HepG2 (cell line): ENCODE measurements around the gene E2F3. TPM values are rescaled to one million over a fixed set of nuclear protein-coding genes. Genes with fewer than 3 reads are reported as not detected.
A peak's percentile ranks its signal among the peaks of the same experiment; 100 is the strongest.

Source experiments
- ATAC-seq: fragments of 200-7000 bp; cut with Tn5 transposase; 3 replicates; pipeline ENCODE4 v1.9.1; 2020; ENCODE audit warnings: mild to moderate bottlenecking, moderate library complexity
- BruUV-seq: library from RNA; stranded (reverse); fragments of 400-500 nt; replicated peaks from 2 replicates; lab custom pipeline; 2021; lab: Mats Ljungman, UMichigan
- CTCF ChIA-PET: fragments of 300-600 bp; formaldehyde crosslinking; extraction: SDS; loops from one replicate; lab custom pipeline; 2021; ENCODE audit warnings: low total read pairs, inconsistent platforms, low intra/inter-chr PET ratio; lab: Yijun Ruan, JAX
- POLR2A ChIA-PET: fragments of 350-600 bp; sonication (Branson Sonifier 250); formaldehyde crosslinking; loops from one replicate; lab custom pipeline; 2020; ENCODE audit warnings: antibody characterized with exemption, inconsistent platforms; lab: Yijun Ruan, JAX
- DNase-seq: peaks from one replicate; pipeline ENCODE4 v3.0.0-alpha.2; 2015; ENCODE audit warnings: low spot score
- FAIRE-seq: peaks from 3 replicates; lab custom pipeline; 2011; peaks lifted over from hg19 to GRCh38; lab: Jason Lieb, UNC
- H2AFZ ChIP-seq: one replicate; pipeline ENCODE4 v1.6.1; 2011; ENCODE audit warnings: low read length, inconsistent platforms
- H3K27ac ChIP-seq: fragments of 300-600 bp; 3 replicates; pipeline ENCODE4 v1.8.0; 2011; ENCODE audit warnings: mixed run types, mild to moderate bottlenecking, mixed read lengths, low read length, inconsistent platforms; ENCODE audit not compliant: insufficient read depth; ENCODE audit errors: extremely low read length
- H3K27me3 ChIP-seq, 2 experiments: fragments of 200-600 bp in 1 of 2; 2 replicates in 1 of 2; 3 replicates in 1 of 2; pipeline versions ENCODE4 v1.6.0 to v1.8.0; 2011; ENCODE audit warnings: low read length in 2 of 2, mild to moderate bottlenecking in 2 of 2, moderate library complexity in 2 of 2, inconsistent platforms in 1 of 2; ENCODE audit not compliant: insufficient read depth in 2 of 2, control insufficient read depth in 1 of 2
- H3K36me3 ChIP-seq, 2 experiments: fragments of 200-600 bp in 1 of 2; replicated peaks in 1 of 2; 2 replicates in 1 of 2; 3 replicates in 1 of 2; pipeline versions ENCODE4 v1.5.1 to v1.8.0; 2011; ENCODE audit warnings: low read length in 2 of 2, inconsistent platforms in 1 of 2; ENCODE audit not compliant: insufficient read depth in 2 of 2, control insufficient read depth in 1 of 2
- H3K4me1 ChIP-seq: 2 replicates; pipeline ENCODE4 v1.5.1; 2012; ENCODE audit warnings: low read length, inconsistent platforms; ENCODE audit not compliant: insufficient read depth
- H3K4me2 ChIP-seq: 2 replicates; pipeline ENCODE4 v1.6.0; 2011; ENCODE audit warnings: low read depth, low read length, inconsistent platforms
- H3K4me3 ChIP-seq, 3 experiments: fragments of 200-600 bp in 1 of 3; sonication (generic), shearing (Covaris generic) in 1 of 3; replicated peaks in 1 of 3; 2 replicates each; pipeline ENCODE4 v1.5.1; 2011 to 2016; ENCODE audit warnings: low read length in 3 of 3, inconsistent platforms in 2 of 3, low read depth in 2 of 3, mild to moderate bottlenecking in 2 of 3, control low read depth in 1 of 3, mixed read lengths in 1 of 3; ENCODE audit not compliant: insufficient read depth in 1 of 3
- H3K79me2 ChIP-seq: one replicate; pipeline ENCODE4 v1.6.1; 2011; ENCODE audit warnings: low read length, inconsistent platforms; ENCODE audit not compliant: insufficient read depth
- H3K9ac ChIP-seq: 2 replicates; pipeline ENCODE4 v1.6.0; 2011; ENCODE audit warnings: mild to moderate bottlenecking, low read depth, low read length, inconsistent platforms; ENCODE audit not compliant: insufficient read depth
- H3K9me3 ChIP-seq: 2 replicates; pipeline ENCODE4 v1.5.1; 2012; ENCODE audit warnings: mild to moderate bottlenecking, low read length
- H4K20me1 ChIP-seq: 2 replicates; pipeline ENCODE4 v1.6.0; 2011; ENCODE audit warnings: inconsistent platforms, mild to moderate bottlenecking, low read length, moderate library complexity; ENCODE audit not compliant: insufficient read depth
- ADNP ChIP-seq: sonication (generic); formaldehyde crosslinking; IDR thresholded peaks from 2 replicates; pipeline ENCODE4 v1.4.0; 2020; ENCODE audit warnings: missing genetic modification reagents
- CBFB ChIP-seq: sonication (generic); formaldehyde crosslinking; IDR thresholded peaks from 2 replicates; pipeline ENCODE4 v1.4.0; 2020; ENCODE audit warnings: missing genetic modification reagents
- DMTF1 ChIP-seq: sonication (generic); formaldehyde crosslinking; IDR thresholded peaks from 2 replicates; pipeline ENCODE4 v1.4.0; 2020; ENCODE audit warnings: mild to moderate bottlenecking, missing genetic modification reagents
- HNRNPK ChIP-seq: fragments of 200-400 bp; formaldehyde crosslinking; IDR thresholded peaks from 2 replicates; pipeline ENCODE4 v1.6.1; 2018; ENCODE audit warnings: low read length, low read depth, moderate library complexity, mild to moderate bottlenecking; ENCODE audit not compliant: poor library complexity, severe bottlenecking
- KAT2B ChIP-seq: fragments of 150-350 bp; IDR thresholded peaks from 2 replicates; pipeline ENCODE4 v1.6.1; 2014; ENCODE audit warnings: low read depth, low read length, borderline replicate concordance
- KDM1A ChIP-seq: IDR thresholded peaks from 2 replicates; pipeline ENCODE4 v1.6.1; 2016; ENCODE audit warnings: missing compliant biosample characterization
- MED8 ChIP-seq: sonication (generic); formaldehyde crosslinking; IDR thresholded peaks from 2 replicates; pipeline ENCODE4 v1.8.1; 2023; ENCODE audit warnings: mild to moderate bottlenecking, missing genetic modification reagents; ENCODE audit not compliant: insufficient replicate concordance
- NFE2L2 ChIP-seq: fragments of 150-350 bp; IDR thresholded peaks from 2 replicates; pipeline ENCODE4 v1.6.1; 2014; ENCODE audit warnings: low read length
- NFRKB ChIP-seq: fragments of 450-650 bp; IDR thresholded peaks from 2 replicates; pipeline ENCODE4 v1.6.1; 2017
- PHF21A ChIP-seq: sonication (generic); formaldehyde crosslinking; IDR thresholded peaks from 2 replicates; pipeline ENCODE4 v1.5.0; 2020; ENCODE audit warnings: mild to moderate bottlenecking, missing genetic modification reagents
- RCOR2 ChIP-seq: IDR thresholded peaks from 2 replicates; pipeline ENCODE4 v1.6.1; 2016; ENCODE audit warnings: missing biosample characterization, missing genetic modification reagents
- SETDB1 ChIP-seq: sonication (generic); formaldehyde crosslinking; IDR thresholded peaks from 2 replicates; pipeline ENCODE4 v1.5.1; 2020; ENCODE audit warnings: missing genetic modification reagents, mild to moderate bottlenecking, borderline replicate concordance
- SMC3 ChIP-seq: IDR thresholded peaks from 2 replicates; pipeline ENCODE4 v1.6.1; 2011; ENCODE audit warnings: low read length, improper control_type of control experiment
- YEATS2 ChIP-seq: sonication (generic); formaldehyde crosslinking; IDR thresholded peaks from 2 replicates; pipeline ENCODE4 v1.4.0; 2020; ENCODE audit warnings: missing genetic modification reagents, borderline replicate concordance
- ZMYM3 ChIP-seq: sonication (generic); formaldehyde crosslinking; IDR thresholded peaks from 2 replicates; pipeline ENCODE4 v1.5.1; 2020; ENCODE audit warnings: mild to moderate bottlenecking, missing genetic modification reagents
- ZMYM4 ChIP-seq: sonication (generic); formaldehyde crosslinking; IDR thresholded peaks from 2 replicates; pipeline ENCODE4 v1.8.1; 2023; ENCODE audit warnings: mild to moderate bottlenecking, missing genetic modification reagents
- ZNF232 ChIP-seq: sonication (generic); formaldehyde crosslinking; IDR thresholded peaks from 2 replicates; pipeline ENCODE4 v1.4.0; 2020; ENCODE audit warnings: missing genetic modification reagents, borderline replicate concordance
- ZNF235 ChIP-seq: sonication (generic); formaldehyde crosslinking; IDR thresholded peaks from 2 replicates; pipeline ENCODE4 v1.8.1; 2023; ENCODE audit warnings: mild to moderate bottlenecking, missing genetic modification reagents, borderline replicate concordance
- ZNF547 ChIP-seq: sonication (generic); formaldehyde crosslinking; IDR thresholded peaks from 2 replicates; pipeline ENCODE4 v1.5.1; 2020; ENCODE audit warnings: mild to moderate bottlenecking, missing genetic modification reagents
- ZNF556 ChIP-seq: sonication (generic); formaldehyde crosslinking; IDR thresholded peaks from 2 replicates; pipeline ENCODE4 v1.4.0; 2020; ENCODE audit warnings: mild to moderate bottlenecking, missing genetic modification reagents, borderline replicate concordance
- ZNF570 ChIP-seq: sonication (generic); formaldehyde crosslinking; IDR thresholded peaks from 2 replicates; pipeline ENCODE4 v1.4.0; 2020; ENCODE audit warnings: mild to moderate bottlenecking, missing genetic modification reagents, borderline replicate concordance
- ZNF770 ChIP-seq: sonication (generic); formaldehyde crosslinking; IDR thresholded peaks from 2 replicates; pipeline ENCODE4 v1.5.0; 2020; ENCODE audit warnings: mild to moderate bottlenecking, missing genetic modification reagents
- ZSCAN31 ChIP-seq: sonication (generic); formaldehyde crosslinking; IDR thresholded peaks from 2 replicates; pipeline ENCODE4 v1.5.0; 2020; ENCODE audit warnings: low read depth, mild to moderate bottlenecking, missing genetic modification reagents
- WGBS: methylation state at CpG from one replicate; pipeline ENCODE4 v1.1.6; 2017; ENCODE audit warnings: low lambda C conversion rate; 5-methylcytosine and 5-hydroxymethylcytosine counted together
- in situ Hi-C: cut with HindIII; loops from 2 replicates; pipeline ENCODE4 v1.10.0; 2017; ENCODE audit warnings: low pct_unique_long_range_greater_than_20kb; ENCODE audit not compliant: extremely low pct_ligation_motif_present
- intact Hi-C: fragments of 100-400 bp; cut with micrococcal nuclease; formaldehyde crosslinking; loops from one replicate; pipeline ENCODE4 v1.10.0; 2022; ENCODE audit not compliant: unreplicated experiment
- polyA plus RNA-seq, 8 experiments: library from polyadenylated mRNA; depleted of rRNA in 3 of 8; stranded (reverse) in 7 of 8; unstranded in 1 of 8; fragments of >200 nt; fragmentation: Illumina TruSeq in 4 of 8; extraction: Trizol in 4 of 8; gene quantifications; 2 replicates each; pipeline versions ENCODE4 v1.2.1 to v1.2.3, GENCODE V29; 2011 to 2016; ENCODE audit warnings: low read depth in 4 of 8, missing spikeins in 1 of 8, mixed read lengths in 1 of 8; ENCODE audit not compliant: insufficient read depth in 1 of 8
- total RNA-seq, 5 experiments: library from RNA; depleted of rRNA; stranded (reverse); fragments of >200 nt; fragmentation: Illumina TruSeq; extraction: Trizol; gene quantifications; 2 replicates each; pipeline ENCODE4 v1.2.3, GENCODE V29; 2016; ENCODE audit warnings: low read depth in 1 of 5

E2F3 gene
- total and polyA plus RNA-seq, 2 of the 13 experiments (the other 11 are each of a cell fraction or from before 2014, with no cell fraction given): 8.5 to 12.7 TPM

GRCh38 chr6:20427856-20428255, 26.2 kb downstream of the E2F3 start (continued):
- TF ChIP-seq ZMYM4 (CRISPR knock-in tag): peak; percentile 59; the same call in 1 of the 2 replicates
- TF ChIP-seq NFRKB: no peak
- no peak for TF ChIP-seq ZNF570
- TF ChIP-seq CBFB (CRISPR knock-in tag): no peak
- TF ChIP-seq, all 625 proteins: peak for 19

GRCh38 chr6:20432692-20433091, 31.0 kb downstream of the E2F3 start:
- ATAC-seq: no peak
- Histone ChIP-seq H3K4me2 (no peak overlapping the region), H3K9ac (no peak overlapping the region), H3K4me1 (peaks cover 13% of the 10 kb centered on the region), H3K79me2 (peaks cover 56% of the 10 kb centered on the region), H2AFZ (no peak overlapping the region), H3K36me3 (peaks cover 6 to 33% of the 10 kb centered on the region in 2 experiments; a peak in 4 of 5 replicates), H3K9me3 (no peaks in the 10 kb centered on the region), H3K4me3 (no peak overlapping the region), H4K20me1 (no peaks in the 10 kb centered on the region), H3K27me3 (no peaks in the 10 kb centered on the region), H3K27ac (no peak overlapping the region)
- ChIA-PET CTCF (no interaction called here), POLR2A (no interaction called here)
- no peak for FAIRE-seq
- 96% methylated on average over 5 of the region's 5 CpGs for WGBS
- TF ChIP-seq MED8 (CRISPR knock-in tag) (no peak), ADNP (CRISPR knock-in tag) (0 out of 2 replicates have a peak, but pooled peaks have one; percentile 19), ZNF556 (CRISPR knock-in tag) (no peak), ZNF547 (CRISPR knock-in tag) (no peak), NFE2L2 (no peak), ZMYM3 (CRISPR knock-in tag) (peak; percentile 85), PHF21A (no peak), HNRNPK (no peak), ZSCAN31 (no peak), ZNF232 (CRISPR knock-in tag) (peak; percentile 65; the same call in 1 of the 2 replicates), KAT2B (no peak), ZNF770 (CRISPR knock-in tag) (no peak), SETDB1 (CRISPR knock-in tag) (no peak), ZNF235 (no peak), SMC3 (no peak), YEATS2 (no peak), RCOR2 (CRISPR knock-in tag) (0 out of 2 replicates have a peak, but pooled peaks have one; percentile 15), KDM1A (CRISPR knock-in tag) (0 out of 2 replicates have a peak, but pooled peaks have one; percentile 15), DMTF1 (CRISPR knock-in tag) (no peak)
- no TSS peak for BruUV-seq
- intact Hi-C loops (no loop called here), in situ Hi-C loops (no loop called here)
- no peak for DNase-seq
